Right atrium auricular region (tissue), 2 donors: ENCODE results near the gene IRAK4. TPM values are rescaled to one million over a fixed set of nuclear protein-coding genes. Genes with fewer than 3 reads are reported as not detected.

Experiments
- DNase-seq: peaks from one replicate; pipeline ENCODE4 v3.0.0-alpha.2; 2019; ENCODE audit warnings: low spot score
- H3K27ac ChIP-seq, 2 donors: fragments of 200-600 bp; sonication (generic); 1 replicate in 1 of 2; 2 replicates in 1 of 2; pipeline ENCODE4 v1.5.1; 2016 to 2019
- H3K27me3 ChIP-seq, 2 donors: fragments of 200-600 bp; sonication (generic); one replicate each; pipeline versions ENCODE4 v1.5.1 to v1.6.0; 2017 to 2019
- H3K36me3 ChIP-seq: fragments of 200-600 bp; sonication (generic); one replicate; pipeline ENCODE4 v1.5.1; 2016
- H3K4me1 ChIP-seq, 2 donors: fragments of 200-600 bp; sonication (generic); one replicate each; pipeline versions ENCODE4 v1.5.1 to v1.6.0; 2017 to 2019
- H3K4me3 ChIP-seq, 2 donors: fragments of 200-600 bp; sonication (generic); 1 replicate in 1 of 2; 2 replicates in 1 of 2; pipeline ENCODE4 v1.5.1; 2017 to 2019; ENCODE audit warnings: mild to moderate bottlenecking in 1 of 2, moderate library complexity in 1 of 2
- H3K9me3 ChIP-seq, 2 donors: fragments of 200-600 bp; sonication (generic); one replicate each; pipeline ENCODE4 v1.5.1; 2019
- total RNA-seq, 2 donors: library from RNA; depleted of rRNA; stranded (reverse); fragments of >200 nt; gene quantifications; one replicate each; pipeline ENCODE4 v1.1.0, GENCODE V29; 2016
- TF ChIP-seq, protein P1 (sequence below), 2 donors: fragments of 200-600 bp; sonication (generic); IDR thresholded peaks; one replicate each; pipeline ENCODE4 v1.5.1; 2019; ENCODE audit warnings: antibody characterized with exemption in 2 of 2

The IRAK4 gene
- total RNA-seq, 2 donors from 2014 or later: 5.7 to 9.6 TPM

DNA sequence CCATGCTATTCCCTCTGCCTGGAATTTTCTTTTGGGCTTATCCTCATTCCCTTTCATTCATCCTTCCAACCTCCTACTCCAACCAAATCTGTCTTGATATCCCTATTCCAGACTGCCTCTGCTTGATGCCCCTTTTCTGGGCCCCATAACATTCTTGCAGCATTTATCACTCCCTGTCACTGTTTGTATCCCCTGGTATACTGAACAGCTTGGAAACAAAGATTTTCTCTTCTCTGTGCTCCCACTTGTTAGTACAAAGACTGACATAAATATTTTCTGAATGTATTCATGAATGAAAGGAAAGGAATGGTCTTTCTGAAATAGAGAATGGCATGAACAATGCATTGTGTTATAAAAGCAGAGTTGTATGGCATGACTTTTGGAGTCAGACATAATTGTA lies 7.5 kb downstream of the IRAK4 start:
- H3K27ac ChIP-seq: no peak overlapping the region
- DNase-seq: no peak
- H3K4me3 ChIP-seq: no peak overlapping the region
- no peaks in the 10 kb centered on the region for H3K9me3 ChIP-seq
- peaks cover 17% of the 10 kb centered on the region for H3K36me3 ChIP-seq
- H3K27me3 ChIP-seq: no peaks in the 10 kb centered on the region
- peaks cover 0 to 5% of the 10 kb centered on the region in 2 donors for H3K4me1 ChIP-seq
- TF ChIP-seq, protein P1, sequence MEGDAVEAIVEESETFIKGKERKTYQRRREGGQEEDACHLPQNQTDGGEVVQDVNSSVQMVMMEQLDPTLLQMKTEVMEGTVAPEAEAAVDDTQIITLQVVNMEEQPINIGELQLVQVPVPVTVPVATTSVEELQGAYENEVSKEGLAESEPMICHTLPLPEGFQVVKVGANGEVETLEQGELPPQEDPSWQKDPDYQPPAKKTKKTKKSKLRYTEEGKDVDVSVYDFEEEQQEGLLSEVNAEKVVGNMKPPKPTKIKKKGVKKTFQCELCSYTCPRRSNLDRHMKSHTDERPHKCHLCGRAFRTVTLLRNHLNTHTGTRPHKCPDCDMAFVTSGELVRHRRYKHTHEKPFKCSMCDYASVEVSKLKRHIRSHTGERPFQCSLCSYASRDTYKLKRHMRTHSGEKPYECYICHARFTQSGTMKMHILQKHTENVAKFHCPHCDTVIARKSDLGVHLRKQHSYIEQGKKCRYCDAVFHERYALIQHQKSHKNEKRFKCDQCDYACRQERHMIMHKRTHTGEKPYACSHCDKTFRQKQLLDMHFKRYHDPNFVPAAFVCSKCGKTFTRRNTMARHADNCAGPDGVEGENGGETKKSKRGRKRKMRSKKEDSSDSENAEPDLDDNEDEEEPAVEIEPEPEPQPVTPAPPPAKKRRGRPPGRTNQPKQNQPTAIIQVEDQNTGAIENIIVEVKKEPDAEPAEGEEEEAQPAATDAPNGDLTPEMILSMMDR (IDR thresholded peaks at IDR 0.05): no peak

DNA sequence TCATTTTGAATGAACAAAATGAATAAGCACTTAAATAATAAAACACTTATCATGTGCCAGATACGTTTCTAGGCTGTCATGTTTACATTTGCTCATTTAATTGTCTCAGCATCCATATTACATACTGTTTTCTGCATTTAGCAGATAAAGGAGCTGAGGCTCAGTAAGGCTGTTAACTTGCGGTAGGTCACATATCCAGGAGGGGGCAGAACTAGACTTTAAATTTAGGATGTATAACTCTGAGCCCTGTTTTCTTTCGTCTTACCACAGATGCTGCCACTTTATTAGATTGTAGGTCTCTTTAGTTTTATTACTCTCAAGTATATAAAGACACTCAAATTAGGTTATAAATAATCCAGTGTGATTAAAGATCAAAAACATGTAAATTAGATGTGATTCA lies 17.7 kb downstream of the IRAK4 start:
- no peak overlapping the region for H3K27ac ChIP-seq
- H3K36me3 ChIP-seq: peaks cover 38% of the 10 kb centered on the region
- TF ChIP-seq, protein P1 (IDR thresholded peaks at IDR 0.05): peak in 1 of 2 donors; percentile 50
- H3K9me3 ChIP-seq: no peaks in the 10 kb centered on the region
- DNase-seq: no peak
- no peak overlapping the region for H3K4me3 ChIP-seq
- no peaks in the 10 kb centered on the region for H3K27me3 ChIP-seq
- no peaks in the 10 kb centered on the region for H3K4me1 ChIP-seq

DNA sequence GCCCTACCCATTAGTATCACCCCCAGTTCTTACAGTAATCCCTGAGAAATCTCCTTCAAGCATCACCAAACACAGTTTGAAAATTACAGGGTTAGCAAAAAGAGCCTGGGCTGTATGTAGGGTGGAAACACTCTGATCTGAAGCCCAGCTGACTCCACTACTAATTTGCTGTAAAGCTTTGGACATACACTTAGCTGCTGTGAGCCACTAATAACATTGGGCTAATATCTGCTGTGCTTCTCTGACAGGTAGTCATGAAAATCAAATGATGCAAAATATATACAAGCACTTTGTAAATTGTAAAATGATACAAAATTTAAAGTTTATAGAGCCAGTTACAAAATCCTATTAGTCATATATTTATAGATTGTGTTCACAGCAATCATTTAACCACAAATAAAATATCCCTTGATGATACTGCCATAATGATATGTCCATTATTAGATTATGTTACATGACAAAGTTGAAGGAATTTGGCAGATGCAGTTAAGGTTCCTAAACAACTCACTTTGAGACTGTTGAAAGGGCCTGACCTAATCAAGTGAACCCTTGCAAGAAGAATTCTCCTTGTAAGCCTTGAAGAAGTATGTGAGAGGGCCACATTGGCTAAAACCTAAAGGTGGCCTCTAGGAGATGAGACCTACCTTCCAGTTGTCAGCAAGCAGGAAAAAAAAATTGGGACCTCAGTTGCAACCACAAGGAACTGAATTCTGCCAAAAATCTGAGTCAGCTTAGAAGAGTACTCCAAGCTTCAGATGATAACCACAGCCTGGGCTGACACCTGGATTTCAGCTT lies 28.3 kb downstream of the IRAK4 start:
- no peaks in the 10 kb centered on the region for H3K4me1 ChIP-seq
- no peak overlapping the region for H3K27ac ChIP-seq
- DNase-seq: no peak
- H3K9me3 ChIP-seq: no peaks in the 10 kb centered on the region
- no peaks in the 10 kb centered on the region for H3K27me3 ChIP-seq
- TF ChIP-seq, protein P1 (IDR thresholded peaks at IDR 0.05): no peak
- no peak overlapping the region for H3K4me3 ChIP-seq
- peaks cover 57% of the 10 kb centered on the region for H3K36me3 ChIP-seq

DNA sequence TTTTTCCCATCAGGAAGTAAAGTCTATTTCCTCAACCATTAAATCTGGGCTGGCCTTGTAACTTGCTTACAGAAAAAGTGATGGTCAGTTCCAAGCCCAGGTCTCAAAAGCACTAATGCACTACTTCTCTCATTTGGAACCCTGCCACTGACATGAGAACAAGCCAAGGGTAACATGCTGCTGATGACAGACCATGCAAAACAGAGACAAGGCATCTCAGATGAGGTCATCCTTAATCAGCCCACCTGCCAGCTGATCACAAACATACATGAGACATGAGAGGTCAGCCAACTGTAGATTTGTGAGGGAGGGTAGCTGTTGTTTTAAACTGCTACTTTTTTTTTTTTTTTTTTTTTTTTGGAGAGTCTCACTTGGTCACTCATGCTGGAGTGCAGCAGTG lies 31.2 kb downstream of the IRAK4 start:
- Histone ChIP-seq H3K27ac (no peak overlapping the region), H3K27me3 (no peaks in the 10 kb centered on the region), H3K4me3 (no peak overlapping the region), H3K36me3 (peaks cover 32% of the 10 kb centered on the region), H3K4me1 (no peaks in the 10 kb centered on the region), H3K9me3 (no peaks in the 10 kb centered on the region)
- TF ChIP-seq, protein P1 (IDR thresholded peaks at IDR 0.05): no peak
- DNase-seq: no peak

DNA sequence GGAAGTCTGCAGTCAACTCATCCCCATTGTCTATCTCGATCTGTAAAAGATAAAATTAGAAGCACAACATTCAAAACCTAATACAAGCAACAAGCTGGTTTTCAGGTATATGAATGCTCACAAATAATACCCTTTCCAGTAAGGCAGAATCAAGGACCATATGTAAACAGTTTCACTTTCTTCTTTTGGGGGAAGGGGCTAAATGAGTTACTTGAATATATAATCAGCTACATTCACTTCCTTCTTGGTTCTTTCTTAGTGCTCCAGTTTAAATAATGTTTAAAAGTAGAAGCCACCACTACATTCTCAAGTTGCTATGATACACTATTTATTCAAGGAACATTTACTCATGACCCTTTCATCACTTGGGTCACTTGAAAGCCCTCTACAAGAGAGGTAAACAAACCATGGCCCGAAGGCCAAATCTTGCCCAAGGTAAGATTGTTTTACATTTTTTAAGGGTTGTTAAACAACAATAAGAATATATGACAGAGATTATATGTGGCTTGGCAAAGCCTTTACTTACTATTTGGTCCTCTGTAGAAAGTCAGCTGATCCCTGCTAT lies 37.0 kb downstream of the IRAK4 start:
- H3K27ac ChIP-seq: no peak overlapping the region
- no peak overlapping the region for H3K4me3 ChIP-seq
- no peak for DNase-seq
- no peaks in the 10 kb centered on the region for H3K4me1 ChIP-seq
- H3K9me3 ChIP-seq: no peaks in the 10 kb centered on the region
- H3K36me3 ChIP-seq: peaks cover 58% of the 10 kb centered on the region
- TF ChIP-seq, protein P1 (IDR thresholded peaks at IDR 0.05): no peak
- H3K27me3 ChIP-seq: no peaks in the 10 kb centered on the region
